Measurements from ENCODE around the gene TAP2.
"Not testable (repeated sequence)": the region's sequence is repeated elsewhere in the genome, so short reads cannot be mapped to it uniquely, and the experiment has no call there.

TAP2 gene

DNA sequence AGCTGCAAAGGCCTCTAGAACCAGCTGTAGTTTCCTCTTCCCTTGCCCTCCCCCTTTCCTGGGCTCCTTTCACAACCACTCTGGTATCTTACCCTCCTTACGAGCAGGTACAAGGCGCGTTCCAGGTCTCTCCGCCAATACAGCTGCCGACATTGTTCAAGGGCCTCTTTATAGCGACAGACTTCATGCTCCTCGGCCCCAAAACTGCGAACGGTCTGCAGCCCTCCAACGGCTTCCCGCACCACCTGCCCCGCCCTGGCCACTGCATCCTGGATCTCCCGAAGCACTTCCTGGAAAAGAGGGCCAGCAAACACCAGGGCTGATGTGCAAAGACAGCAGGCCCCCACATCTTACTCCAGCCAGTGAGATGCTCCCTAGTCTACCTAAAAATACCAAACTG is 6.0 kb downstream of the TAP2 start:
- DNase-seq = no peak

GRCh38 chr6:32830936-32831335 is 7.6 kb downstream of the TAP2 start:
- no peak for DNase-seq

- DNase-seq = no peak
These were observed 8.5 kb downstream of the TAP2 start for GRCh38 chr6:32830017-32830416.

DNA sequence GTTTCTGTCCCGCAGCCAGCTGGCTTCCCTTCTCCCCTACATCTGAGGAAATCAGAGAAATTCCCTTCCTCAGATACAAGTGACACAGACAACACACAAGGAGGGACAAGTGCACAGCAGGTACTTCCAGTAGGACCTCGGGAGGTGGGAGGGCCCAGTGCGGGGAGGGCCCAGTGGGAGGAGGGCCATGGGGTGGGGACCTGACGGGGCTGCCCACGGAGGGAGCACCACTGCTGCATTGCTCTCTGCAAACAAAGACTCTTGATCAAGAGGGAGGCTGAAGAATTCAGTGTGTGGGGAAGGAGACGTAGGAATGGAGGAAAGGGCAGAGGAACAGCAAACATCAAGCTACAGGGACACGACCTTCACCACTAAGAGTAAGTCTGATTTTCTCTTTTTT is 9.0 kb downstream of the TAP2 start:
- DNase-seq = no peak

- DNase-seq = no peak
These were observed 11.5 kb downstream of the TAP2 start for GRCh38 chr6:32827025-32827424.

GRCh38 chr6:32825966-32826365 is 12.6 kb downstream of the TAP2 start:
- DNase-seq = peak; percentile 39

GRCh38 chr6:32819729-32820128 is 18.8 kb downstream of the TAP2 start:
- peak; percentile 75 for DNase-seq

- DNase-seq = no peak
These were observed 19.7 kb downstream of the TAP2 start for GRCh38 chr6:32818867-32819266.

- no peak for DNase-seq
These were observed 21.8 kb downstream of the TAP2 start, which contains the start of gene HLA-DOB for GRCh38 chr6:32816746-32817204. HLA-DOB (minus strand) TSS chr6:32817002; CDS start chr6:32816951, 51 bp downstream.

- DNase-seq = no peak
These were observed 22.5 kb downstream of the TAP2 start for GRCh38 chr6:32815996-32816395.

DNA sequence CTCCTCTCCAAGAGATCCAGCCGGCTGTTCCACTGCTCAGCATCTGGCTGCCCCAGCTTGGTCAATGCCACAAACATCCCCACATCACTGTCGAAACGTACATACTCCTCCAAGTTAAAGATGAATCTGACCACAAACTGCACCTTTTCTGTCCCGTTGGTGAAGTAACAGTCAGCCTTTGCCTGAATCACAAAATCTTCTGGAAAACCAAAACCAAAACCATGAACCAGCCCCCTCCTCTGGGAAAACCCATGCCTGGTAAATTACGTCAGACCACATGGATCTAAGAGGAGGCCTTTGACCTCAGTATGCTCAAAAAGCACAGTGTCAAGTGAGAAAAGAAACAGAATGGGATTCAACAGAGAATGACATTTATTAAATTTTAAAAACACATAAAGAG is 23.4 kb downstream of the TAP2 start:
- DNase-seq = peak; percentile 79

DNA sequence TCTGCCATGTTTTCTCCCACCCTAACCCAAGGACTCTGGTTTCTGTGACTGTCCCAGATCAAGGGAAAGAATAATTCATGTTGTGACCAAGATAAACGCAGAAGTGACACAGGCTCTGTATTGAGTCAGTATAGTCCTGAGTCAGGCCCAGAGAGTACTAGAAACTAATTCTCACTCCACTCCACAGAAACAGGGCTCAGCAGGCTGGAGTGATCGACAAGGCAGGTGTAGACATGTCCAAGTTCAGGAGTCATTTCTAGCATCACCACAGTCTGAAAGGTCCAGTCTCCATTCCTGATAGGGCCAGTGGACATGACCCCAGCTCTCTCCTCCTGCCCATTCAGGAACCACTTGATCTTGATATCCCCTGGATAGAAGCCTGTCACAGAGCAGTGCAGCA is 24.4 kb downstream of the TAP2 start:
- DNase-seq = no peak

- DNase-seq = no peak
These were observed 29.4 kb downstream of the TAP2 start for GRCh38 chr6:32809171-32809570.

GRCh38 chr6:32807020-32807580 is 31.4 kb downstream of the TAP2 start:
- DNase-seq = no peak

DNA sequence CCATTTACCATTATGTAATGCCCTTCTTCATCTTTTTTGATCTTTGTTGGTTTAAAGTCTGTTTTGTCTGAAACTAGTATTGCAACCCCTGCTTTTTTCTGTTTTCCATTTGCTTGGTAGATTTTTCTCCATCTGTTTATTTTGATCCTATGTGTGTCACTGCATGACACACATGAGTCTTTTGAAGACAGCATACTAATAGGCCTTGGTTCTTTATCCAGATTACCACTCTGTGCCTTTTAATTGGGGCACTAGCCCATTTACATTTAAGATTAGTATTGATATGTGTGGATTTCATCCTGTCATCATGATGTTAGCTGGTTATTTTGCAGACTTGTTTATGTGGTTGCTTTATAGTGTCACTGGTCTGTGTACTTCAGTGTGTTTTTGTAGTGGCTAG is 33.1 kb downstream of the TAP2 start:
- not testable (repeated sequence) for DNase-seq

- DNase-seq = no peak
These were observed 35.1 kb downstream of the TAP2 start for GRCh38 chr6:32803416-32803815.

GRCh38 chr6:32799740-32800139 is 38.8 kb downstream of the TAP2 start:
- DNase-seq = no peak

DNA sequence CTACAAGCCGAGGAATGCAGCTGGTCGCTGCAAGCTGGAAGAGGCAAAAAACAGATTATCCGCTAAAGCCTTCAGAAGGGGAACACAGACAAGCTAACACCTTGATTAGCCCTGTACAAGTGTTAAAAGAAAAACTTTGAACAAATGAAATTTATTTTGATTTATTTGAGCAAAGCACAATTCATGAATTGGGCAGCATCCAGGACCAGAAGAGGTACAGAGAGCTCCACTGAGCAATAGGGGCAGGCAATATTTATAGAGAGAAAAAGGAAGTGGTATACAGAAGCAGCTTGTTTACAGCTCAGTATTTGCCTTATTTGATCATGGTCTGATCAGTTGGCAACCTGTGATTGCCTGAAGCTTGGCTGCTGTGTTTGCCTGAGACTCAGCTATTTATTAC is 39.4 kb downstream of the TAP2 start:
- no peak for DNase-seq

DNA sequence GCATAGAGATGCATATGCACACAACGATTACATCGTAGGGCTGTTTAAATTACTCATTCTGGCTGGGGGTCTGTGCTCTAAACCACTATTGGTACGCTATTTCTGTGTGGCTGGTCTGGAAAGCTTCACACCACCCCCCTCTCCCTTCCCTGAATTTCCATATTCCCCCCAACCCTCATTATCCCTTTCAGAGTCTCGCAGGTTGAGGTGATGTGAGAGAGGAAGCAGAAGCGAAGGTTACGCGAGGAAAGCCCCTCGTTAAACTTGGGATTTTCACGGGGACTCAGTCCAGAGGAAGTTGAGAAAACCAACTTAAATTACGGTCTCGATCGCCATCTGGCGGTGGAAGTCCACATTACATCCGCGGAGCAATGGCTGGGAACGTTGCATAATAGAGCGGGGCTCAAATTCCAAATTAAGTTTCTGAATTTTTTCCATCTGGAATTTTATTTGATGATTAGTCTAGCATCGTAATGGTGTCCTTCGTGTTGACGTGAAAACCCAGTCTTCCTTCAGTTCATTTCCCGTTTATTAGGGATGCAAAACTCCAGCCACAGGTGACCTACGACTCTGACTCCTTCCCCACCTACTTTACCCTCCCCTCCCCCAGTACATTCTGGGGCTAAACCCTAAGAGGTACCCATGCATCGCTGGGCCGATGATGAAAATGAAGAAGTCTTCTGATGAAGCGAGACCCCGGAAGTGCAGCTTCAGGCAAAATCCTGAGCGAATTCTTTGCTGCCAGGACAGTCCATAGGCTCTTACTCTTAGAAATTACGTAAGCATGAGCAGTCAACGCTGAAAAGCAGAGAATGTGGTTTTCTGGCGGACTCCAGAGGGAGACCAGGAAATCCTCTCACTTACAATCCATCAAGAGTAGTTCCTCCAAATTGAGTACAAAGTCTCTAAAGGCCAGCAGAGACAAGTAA is 41.4 kb downstream of the TAP2 start:
- DNase-seq = peak; percentile 65

GRCh38 chr6:32794510-32794909 is 44.0 kb downstream of the TAP2 start:
- DNase-seq = no peak

- no peak for DNase-seq
These were observed 45.6 kb downstream of the TAP2 start for GRCh38 chr6:32792901-32793435.

GRCh38 chr6:32790306-32790705 is 48.2 kb downstream of the TAP2 start:
- no peak for DNase-seq
